ENCODE results near the gene TFF1. TPM values are rescaled to one million over a fixed set of nuclear protein-coding genes. Genes with fewer than 3 reads are reported as not detected.

Gene TFF1
- total RNA-seq, 1 donor from 2014 or later: not detected

GRCh38 chr21:42356046-42356445 is 10.3 kb downstream of the TFF1 start:
- Mint-ChIP-seq H3K27ac (ENCODE audit: unreplicated experiment) (no peak overlapping the region), H3K27me3 (ENCODE audit: low read depth) (peaks cover 2% of the 10 kb centered on the region), H3K36me3 (ENCODE audit: low read depth) (no peaks in the 10 kb centered on the region), H3K4me3 (no peak overlapping the region), H3K4me1 (no peaks in the 10 kb centered on the region), H3K9me3 (peaks cover 15% of the 10 kb centered on the region)
- DNase-seq (ENCODE audit: low read depth, low spot score): no peak
- TF ChIP-seq CTCF (conservative IDR thresholded peaks at IDR 0.05): no peak

- no peak for TF ChIP-seq CTCF (conservative IDR thresholded peaks at IDR 0.05)
- Mint-ChIP-seq H3K36me3 (ENCODE audit: low read depth) (no peaks in the 10 kb centered on the region), H3K4me1 (no peaks in the 10 kb centered on the region), H3K27ac (ENCODE audit: unreplicated experiment) (no peak overlapping the region), H3K9me3 (peaks cover 15% of the 10 kb centered on the region), H3K4me3 (no peak overlapping the region), H3K27me3 (ENCODE audit: low read depth) (peaks cover 2% of the 10 kb centered on the region)
- no peak for DNase-seq (ENCODE audit: low read depth, low spot score)
Measured at GRCh38 chr21:42353623-42354022, 12.7 kb downstream of the TFF1 start.

GRCh38 chr21:42352441-42353095 is 13.8 kb downstream of the TFF1 start:
- no peaks in the 10 kb centered on the region for H3K27me3 Mint-ChIP-seq (ENCODE audit: low read depth)
- no peaks in the 10 kb centered on the region for H3K4me1 Mint-ChIP-seq
- no peak for TF ChIP-seq CTCF (conservative IDR thresholded peaks at IDR 0.05)
- no peak overlapping the region for H3K4me3 Mint-ChIP-seq
- H3K27ac Mint-ChIP-seq (ENCODE audit: unreplicated experiment): peak overlapping the region; percentile 71
- DNase-seq (ENCODE audit: low read depth, low spot score): no peak
- H3K36me3 Mint-ChIP-seq (ENCODE audit: low read depth): no peaks in the 10 kb centered on the region
- peaks cover 15% of the 10 kb centered on the region for H3K9me3 Mint-ChIP-seq

GRCh38 chr21:42351626-42352440 is 14.5 kb downstream of the TFF1 start:
- Mint-ChIP-seq H3K27me3 (ENCODE audit: low read depth) (no peaks in the 10 kb centered on the region), H3K9me3 (peaks cover 10% of the 10 kb centered on the region), H3K4me3 (no peak overlapping the region), H3K27ac (ENCODE audit: unreplicated experiment) (peak overlapping the region; percentile 71), H3K4me1 (no peaks in the 10 kb centered on the region), H3K36me3 (ENCODE audit: low read depth) (no peaks in the 10 kb centered on the region)
- no peak for DNase-seq (ENCODE audit: low read depth, low spot score)
- TF ChIP-seq CTCF (conservative IDR thresholded peaks at IDR 0.05): no peak

GRCh38 chr21:42350927-42351426 is 15.4 kb downstream of the TFF1 start, which contains the start of gene TFF2:
TSS of gene TFF2 (minus strand) at chr21:42350994. CDS start at chr21:42350957, 37 bp downstream.
- Mint-ChIP-seq H3K27me3 (ENCODE audit: low read depth) (no peaks in the 10 kb centered on the region), H3K4me1 (no peaks in the 10 kb centered on the region), H3K36me3 (ENCODE audit: low read depth) (no peaks in the 10 kb centered on the region), H3K27ac (ENCODE audit: unreplicated experiment) (peak within 1 kb of the TSS; percentile 35), H3K4me3 (no peak within 1 kb of the TSS), H3K9me3 (peaks cover 7% of the 10 kb centered on the region)
- DNase-seq (ENCODE audit: low read depth, low spot score): no peak
- TF ChIP-seq CTCF (conservative IDR thresholded peaks at IDR 0.05): no peak
